GM12872 (cell line): ENCODE results near the gene PPM1F.

ENCODE experiments used
- CTCF ChIP-seq: IDR thresholded peaks from 3 replicates; pipeline ENCODE4 v1.5.1; 2011; ENCODE audit warnings: low read depth, mild to moderate bottlenecking, low read length, moderate library complexity; ENCODE audit not compliant: insufficient read depth

The PPM1F gene

GRCh38 chr22:21947040-21948014 lies 5.3 kb downstream of the PPM1F start:
- TF ChIP-seq CTCF = 0 out of 3 replicates have a peak, but pooled peaks have one; percentile 11

- no peak for TF ChIP-seq CTCF
Observed at GRCh38 chr22:21946262-21946925, 6.3 kb downstream of the PPM1F start.

GRCh38 chr22:21945453-21946261 lies 7.0 kb downstream of the PPM1F start:
- no peak for TF ChIP-seq CTCF

- no peak for TF ChIP-seq CTCF
Observed at GRCh38 chr22:21944871-21945270, 7.8 kb downstream of the PPM1F start.

- no peak for TF ChIP-seq CTCF
Observed at GRCh38 chr22:21943571-21944448, 8.8 kb downstream of the PPM1F start.

GRCh38 chr22:21942407-21943343 lies 10.0 kb downstream of the PPM1F start:
- TF ChIP-seq CTCF = no peak
